ENCODE results near the gene EIF4G1.
A peak's percentile ranks its signal among the peaks of the same experiment; 100 is the strongest.
"Not testable (repeated sequence)": the region's sequence is repeated elsewhere in the genome, so short reads cannot be mapped to it uniquely, and the experiment has no call there.

EIF4G1 gene, protein sequence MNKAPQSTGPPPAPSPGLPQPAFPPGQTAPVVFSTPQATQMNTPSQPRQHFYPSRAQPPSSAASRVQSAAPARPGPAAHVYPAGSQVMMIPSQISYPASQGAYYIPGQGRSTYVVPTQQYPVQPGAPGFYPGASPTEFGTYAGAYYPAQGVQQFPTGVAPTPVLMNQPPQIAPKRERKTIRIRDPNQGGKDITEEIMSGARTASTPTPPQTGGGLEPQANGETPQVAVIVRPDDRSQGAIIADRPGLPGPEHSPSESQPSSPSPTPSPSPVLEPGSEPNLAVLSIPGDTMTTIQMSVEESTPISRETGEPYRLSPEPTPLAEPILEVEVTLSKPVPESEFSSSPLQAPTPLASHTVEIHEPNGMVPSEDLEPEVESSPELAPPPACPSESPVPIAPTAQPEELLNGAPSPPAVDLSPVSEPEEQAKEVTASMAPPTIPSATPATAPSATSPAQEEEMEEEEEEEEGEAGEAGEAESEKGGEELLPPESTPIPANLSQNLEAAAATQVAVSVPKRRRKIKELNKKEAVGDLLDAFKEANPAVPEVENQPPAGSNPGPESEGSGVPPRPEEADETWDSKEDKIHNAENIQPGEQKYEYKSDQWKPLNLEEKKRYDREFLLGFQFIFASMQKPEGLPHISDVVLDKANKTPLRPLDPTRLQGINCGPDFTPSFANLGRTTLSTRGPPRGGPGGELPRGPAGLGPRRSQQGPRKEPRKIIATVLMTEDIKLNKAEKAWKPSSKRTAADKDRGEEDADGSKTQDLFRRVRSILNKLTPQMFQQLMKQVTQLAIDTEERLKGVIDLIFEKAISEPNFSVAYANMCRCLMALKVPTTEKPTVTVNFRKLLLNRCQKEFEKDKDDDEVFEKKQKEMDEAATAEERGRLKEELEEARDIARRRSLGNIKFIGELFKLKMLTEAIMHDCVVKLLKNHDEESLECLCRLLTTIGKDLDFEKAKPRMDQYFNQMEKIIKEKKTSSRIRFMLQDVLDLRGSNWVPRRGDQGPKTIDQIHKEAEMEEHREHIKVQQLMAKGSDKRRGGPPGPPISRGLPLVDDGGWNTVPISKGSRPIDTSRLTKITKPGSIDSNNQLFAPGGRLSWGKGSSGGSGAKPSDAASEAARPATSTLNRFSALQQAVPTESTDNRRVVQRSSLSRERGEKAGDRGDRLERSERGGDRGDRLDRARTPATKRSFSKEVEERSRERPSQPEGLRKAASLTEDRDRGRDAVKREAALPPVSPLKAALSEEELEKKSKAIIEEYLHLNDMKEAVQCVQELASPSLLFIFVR (N-terminal part only)

DNA sequence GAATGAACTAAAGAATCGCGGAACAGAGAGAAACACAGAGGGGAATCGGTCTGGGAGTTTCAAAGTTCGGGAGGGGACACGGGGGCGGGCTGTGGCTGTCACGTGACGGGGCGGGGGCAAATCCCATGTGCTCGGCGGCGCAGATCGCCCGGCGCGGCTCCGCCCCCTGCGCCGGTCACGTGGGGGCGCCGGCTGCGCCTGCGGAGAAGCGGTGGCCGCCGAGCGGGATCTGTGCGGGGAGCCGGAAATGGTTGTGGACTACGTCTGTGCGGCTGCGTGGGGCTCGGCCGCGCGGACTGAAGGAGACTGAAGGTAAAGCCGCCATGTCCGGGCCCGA is at the start of gene EIF4G1:
TSS of gene EIF4G1 (plus strand) at position 244 of the 337 bp plus-strand sequence. CDS start 1,191 bp downstream, outside the sequence.
- DNase-seq (ENCODE audit: low spot score) = peak; percentile 96

DNA sequence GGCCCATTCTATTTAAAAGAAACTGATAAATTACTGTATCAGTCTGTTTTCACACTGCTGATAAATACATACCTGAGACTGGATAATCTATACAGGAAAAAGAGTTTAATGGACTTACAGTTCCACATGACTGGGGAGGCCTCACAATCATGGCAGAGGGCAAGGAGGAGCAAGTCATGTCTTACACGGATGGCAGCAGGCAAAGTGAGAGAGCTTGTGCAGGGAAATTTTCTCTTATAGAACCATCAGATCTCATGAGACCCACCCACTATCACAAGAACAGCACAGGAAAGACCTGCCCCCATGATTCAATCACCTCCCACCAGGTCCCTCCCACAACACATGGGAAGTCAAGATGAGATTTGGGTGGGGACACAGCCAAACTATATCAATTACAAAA is 47.2 kb upstream of the EIF4G1 start:
- not testable (repeated sequence) for DNase-seq (ENCODE audit: low spot score)

DNA sequence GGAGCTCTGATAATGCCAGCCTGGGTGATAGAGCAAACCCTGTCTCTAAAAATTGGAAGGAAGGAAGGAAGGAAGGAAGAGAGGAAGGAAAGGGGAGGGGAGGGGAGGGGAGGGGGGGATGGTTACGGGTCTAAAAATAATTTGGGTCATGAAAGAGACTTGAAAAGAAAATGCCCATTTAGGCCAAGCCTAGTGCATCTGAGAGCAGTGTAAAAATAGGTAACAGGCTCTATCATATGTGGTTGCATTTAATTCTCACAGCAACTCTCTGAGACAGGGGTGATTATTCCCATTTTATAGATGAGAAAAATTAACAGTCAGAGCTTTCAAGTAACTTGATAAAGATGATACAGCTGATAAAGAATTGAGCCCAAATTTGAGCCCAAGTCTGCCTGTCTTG is 42.1 kb upstream of the EIF4G1 start:
- no peak for DNase-seq (ENCODE audit: low spot score)

DNA sequence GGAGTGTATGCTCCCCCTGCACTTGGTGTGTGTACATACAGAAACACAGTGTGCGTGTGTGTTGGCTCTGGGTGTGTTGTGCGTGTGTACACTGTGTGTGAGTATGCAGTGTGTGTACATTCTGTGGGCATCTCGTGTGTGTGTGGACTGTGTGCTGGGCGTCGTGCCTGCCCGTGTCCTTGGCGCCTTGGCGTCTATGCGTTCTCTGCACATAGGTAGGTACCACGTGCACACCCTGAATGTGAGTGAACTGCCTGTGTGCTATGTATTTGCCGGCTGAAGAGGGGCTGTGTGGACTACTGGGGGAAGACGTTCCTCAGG is 39.1 kb upstream of the EIF4G1 start:
- no peak for DNase-seq (ENCODE audit: low spot score)

DNA sequence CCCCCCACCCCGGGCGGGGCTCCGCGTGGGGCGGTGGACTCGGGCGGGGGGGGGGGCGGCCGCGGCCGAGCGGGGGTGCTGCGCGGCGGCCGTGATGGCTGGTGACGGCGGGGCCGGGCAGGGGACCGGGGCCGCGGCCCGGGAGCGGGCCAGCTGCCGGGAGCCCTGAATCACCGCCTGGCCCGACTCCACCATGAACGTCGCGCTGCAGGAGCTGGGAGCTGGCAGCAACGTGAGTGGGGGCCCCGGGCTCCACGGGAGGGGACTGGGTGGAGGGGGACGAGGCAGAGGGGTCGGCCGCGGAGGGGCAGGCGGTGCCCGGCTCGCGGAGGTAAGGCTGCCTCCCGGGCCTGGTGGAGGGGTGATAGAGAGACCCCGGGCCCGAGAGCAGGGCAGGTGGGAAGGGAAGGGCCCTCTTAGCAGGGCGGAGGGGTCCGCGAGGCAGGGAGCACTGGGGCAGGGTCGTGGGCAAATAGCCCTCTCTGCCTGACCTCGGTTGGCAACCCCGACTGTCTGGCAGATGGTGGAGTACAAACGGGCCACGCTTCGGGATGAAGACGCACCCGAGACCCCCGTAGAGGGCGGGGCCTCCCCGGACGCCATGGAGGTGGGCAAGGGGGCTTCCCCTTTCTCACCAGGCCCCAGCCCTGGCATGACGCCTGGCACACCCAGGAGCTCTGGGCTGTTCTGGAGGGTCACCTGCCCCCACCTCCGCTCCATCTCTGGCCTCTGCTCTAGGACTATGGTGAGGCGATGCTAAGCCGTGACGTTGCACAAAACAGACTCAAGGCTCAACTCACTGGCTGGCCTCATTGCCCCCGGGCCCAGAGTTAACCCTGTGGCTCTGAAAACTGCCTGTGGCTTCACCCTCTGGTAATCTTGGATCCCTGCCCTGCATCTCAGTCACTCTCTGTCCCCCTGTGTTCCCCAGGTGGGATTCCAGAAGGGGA is 38.2 kb upstream of the EIF4G1 start, which contains the start of gene ECE2:
TSS of gene ECE2 (plus strand) at position 62 of the 950 bp plus-strand sequence. CDS start at position 194, 132 bp downstream.
- DNase-seq (ENCODE audit: low spot score) = peak; percentile 32

DNA sequence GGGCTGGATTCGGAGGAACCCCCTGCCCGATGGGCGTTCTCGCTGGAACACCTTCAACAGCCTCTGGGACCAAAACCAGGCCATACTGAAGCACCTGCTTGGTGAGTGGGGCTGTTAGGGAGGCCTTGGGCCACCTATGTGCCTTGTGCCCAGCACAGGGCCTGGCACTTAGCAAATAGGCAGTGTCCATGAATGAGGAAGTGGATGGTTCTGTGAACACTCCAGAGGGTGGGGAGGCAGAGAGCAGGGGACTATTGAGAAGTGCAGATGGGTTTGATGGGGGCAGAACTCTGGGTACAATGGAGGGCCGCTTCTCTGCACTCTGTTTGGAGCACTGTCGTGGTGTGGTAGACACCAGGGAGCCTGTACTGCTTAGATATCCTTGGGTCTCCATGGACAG is 37.0 kb upstream of the EIF4G1 start:
- no peak for DNase-seq (ENCODE audit: low spot score)

DNA sequence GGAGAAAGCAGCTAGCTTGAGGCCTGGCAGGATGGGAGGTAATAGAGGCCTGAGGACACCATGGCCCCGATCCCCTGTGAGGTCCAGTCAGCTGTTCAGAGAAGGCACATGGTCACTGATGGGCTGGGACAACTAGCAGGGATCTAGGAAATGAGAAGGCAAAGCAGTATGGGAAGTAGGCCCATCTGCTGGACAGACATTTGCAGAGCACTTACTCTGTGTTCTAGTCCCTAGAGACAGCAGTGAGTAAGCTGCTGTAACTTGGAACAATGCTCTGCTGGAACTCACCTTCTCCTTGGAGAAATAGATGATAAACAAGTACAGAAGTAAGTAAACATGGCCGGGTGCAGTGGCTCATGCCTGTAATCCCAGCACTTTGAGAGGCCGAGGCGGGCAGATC is 31.5 kb upstream of the EIF4G1 start:
- no peak for DNase-seq (ENCODE audit: low spot score)

DNA sequence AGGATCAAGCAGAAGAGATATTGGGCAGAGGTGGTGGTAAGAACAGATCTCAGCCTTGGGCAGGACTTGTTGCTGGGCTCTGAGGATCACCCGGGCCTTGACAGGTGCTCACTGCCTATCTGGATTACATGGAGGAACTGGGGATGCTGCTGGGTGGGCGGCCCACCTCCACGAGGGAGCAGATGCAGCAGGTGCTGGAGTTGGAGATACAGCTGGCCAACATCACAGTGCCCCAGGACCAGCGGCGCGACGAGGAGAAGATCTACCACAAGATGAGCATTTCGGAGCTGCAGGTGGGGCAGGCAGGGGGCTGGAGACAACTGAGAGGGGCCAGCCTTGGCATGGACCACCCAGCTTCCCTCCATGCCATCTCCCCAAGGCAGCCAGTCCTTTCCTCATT is 30.7 kb upstream of the EIF4G1 start:
- no peak for DNase-seq (ENCODE audit: low spot score)

DNA sequence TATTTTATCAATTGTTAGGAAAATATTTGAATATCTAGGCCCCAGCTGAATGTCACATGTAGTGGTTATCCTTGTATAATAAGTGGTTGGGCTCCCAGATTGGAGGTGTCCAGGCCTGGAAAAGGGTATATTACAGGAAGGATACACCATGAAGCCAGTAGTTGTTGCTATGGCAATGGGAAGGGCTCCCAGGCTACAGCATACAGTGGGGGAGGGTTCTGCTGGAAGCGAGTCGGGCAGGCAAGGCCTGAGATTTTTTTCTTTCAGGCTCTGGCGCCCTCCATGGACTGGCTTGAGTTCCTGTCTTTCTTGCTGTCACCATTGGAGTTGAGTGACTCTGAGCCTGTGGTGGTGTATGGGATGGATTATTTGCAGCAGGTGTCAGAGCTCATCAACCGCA is 29.7 kb upstream of the EIF4G1 start:
- peak; percentile 91 for DNase-seq (ENCODE audit: low spot score)

DNA sequence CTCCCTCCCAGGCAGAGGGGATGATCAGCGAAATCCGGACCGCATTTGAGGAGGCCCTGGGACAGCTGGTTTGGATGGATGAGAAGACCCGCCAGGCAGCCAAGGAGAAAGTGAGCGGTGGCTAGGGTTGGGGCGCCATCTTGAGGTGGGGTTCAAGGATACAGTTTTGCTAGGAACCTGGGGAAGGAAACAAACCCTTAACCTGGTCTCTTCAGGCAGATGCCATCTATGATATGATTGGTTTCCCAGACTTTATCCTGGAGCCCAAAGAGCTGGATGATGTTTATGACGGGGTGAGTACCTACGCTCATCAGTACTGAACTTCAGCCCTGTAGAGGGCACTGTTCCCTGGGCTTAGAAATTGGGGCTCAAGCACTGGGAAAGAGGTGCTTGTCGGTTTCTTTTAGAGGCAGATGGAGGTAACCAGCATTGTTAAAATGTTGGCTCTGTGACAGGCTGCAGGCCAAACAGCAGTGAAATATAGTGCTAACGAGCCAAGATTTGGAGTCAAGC is 24.9 kb upstream of the EIF4G1 start:
- peak; percentile 68 for DNase-seq (ENCODE audit: low spot score)

DNA sequence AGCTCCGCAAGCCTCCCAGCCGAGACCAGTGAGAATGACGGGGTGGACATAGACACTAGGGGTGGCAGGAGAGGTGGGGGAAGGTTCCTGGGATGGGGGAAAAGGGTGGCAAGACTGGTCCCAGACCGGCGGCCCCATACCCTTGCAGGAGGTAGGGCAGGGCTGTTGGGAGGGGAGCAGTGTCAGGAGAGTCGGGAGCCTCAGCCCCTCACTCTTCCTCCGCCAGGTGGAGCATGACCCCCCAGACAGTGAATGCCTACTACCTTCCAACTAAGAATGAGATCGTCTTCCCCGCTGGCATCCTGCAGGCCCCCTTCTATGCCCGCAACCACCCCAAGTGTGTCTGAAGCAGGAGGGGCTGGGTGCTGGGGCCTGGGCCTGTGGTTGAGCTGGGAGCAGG is 24.1 kb upstream of the EIF4G1 start:
- no peak for DNase-seq (ENCODE audit: low spot score)

DNA sequence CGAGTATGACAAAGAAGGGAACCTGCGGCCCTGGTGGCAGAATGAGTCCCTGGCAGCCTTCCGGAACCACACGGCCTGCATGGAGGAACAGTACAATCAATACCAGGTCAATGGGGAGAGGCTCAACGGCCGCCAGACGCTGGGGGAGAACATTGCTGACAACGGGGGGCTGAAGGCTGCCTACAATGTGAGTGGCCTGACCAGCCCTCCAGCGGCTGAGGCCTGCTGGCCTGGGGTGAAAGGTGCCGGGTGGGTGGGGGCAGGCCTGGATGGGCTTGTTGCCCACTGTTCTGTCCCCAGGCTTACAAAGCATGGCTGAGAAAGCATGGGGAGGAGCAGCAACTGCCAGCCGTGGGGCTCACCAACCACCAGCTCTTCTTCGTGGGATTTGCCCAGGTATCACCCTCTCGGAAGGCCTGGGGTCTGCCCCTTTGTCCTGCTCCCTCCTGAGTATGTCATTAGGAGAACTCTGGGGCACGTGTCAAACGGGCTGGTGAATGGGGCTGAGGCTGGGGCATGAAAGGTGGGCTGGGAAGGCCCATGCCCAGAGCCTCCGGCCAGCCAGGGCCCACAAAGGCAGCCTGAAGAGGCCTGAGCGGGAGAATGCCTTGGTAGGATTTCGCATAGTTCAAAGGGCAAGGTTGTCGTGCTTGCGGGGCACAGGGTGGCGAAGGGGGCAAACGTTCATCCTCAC is 23.2 kb upstream of the EIF4G1 start:
- no peak for DNase-seq (ENCODE audit: low spot score)

DNA sequence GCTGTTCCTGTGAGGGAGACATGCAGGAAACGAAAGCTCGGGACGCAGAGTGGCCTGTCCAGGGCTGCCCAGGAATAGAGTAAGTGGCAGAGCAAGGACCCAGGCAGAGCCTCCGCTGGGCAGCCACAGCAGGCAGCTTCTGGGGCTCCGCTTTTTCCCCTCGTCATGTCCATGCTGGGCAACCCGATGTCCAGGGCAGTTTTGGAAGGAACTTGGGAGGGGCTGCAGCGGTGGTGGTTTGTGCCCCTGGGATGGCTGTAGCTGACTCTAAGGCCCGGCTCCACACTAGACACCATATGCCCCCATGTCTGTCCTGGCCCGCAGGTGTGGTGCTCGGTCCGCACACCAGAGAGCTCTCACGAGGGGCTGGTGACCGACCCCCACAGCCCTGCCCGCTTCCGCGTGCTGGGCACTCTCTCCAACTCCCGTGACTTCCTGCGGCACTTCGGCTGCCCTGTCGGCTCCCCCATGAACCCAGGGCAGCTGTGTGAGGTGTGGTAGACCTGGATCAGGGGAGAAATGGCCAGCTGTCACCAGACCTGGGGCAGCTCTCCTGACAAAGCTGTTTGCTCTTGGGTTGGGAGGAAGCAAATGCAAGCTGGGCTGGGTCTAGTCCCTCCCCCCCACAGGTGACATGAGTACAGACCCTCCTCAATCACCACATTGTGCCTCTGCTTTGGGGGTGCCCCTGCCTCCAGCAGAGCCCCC is 22.5 kb upstream of the EIF4G1 start:
- DNase-seq (ENCODE audit: low spot score) = no peak

DNA sequence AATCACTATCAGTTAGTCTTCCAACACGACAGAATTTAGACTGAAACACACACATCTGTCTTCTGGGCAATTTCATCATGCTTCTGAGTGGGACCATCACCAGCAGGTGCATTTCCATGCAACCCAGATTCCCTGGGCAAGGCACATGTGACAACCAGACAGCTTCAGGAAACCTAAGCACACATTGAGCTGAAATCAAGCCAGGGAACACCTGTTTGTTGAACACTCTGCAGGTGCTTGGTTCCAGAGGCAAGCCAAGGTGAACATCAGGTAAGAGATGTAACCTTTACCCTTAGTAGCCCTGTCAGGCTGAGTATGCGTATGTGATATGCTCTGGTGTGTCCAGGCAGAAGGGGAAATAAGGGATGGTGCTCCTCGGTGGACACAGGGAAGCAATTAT is 18.6 kb upstream of the EIF4G1 start:
- no peak for DNase-seq (ENCODE audit: low spot score)

DNA sequence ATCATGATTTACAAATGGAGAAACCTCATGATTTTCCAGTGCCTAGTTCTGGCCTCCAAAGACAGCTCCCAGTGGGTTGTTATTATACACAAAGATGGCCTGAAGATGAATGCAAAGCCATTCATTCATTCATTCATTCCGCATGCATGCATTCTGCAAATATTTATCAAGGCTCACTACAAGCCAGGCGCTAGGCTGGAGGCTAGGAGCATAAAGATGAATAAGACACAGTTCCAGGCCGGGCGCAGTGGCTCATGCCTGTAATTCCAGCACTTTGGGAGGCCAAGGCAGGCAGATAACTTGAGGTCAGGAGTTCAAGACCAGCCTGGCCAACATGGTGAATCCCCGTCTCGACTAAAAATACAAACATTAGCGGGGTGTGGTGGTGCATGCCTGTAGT is 17.8 kb upstream of the EIF4G1 start:
- DNase-seq (ENCODE audit: low spot score) = no peak

DNA sequence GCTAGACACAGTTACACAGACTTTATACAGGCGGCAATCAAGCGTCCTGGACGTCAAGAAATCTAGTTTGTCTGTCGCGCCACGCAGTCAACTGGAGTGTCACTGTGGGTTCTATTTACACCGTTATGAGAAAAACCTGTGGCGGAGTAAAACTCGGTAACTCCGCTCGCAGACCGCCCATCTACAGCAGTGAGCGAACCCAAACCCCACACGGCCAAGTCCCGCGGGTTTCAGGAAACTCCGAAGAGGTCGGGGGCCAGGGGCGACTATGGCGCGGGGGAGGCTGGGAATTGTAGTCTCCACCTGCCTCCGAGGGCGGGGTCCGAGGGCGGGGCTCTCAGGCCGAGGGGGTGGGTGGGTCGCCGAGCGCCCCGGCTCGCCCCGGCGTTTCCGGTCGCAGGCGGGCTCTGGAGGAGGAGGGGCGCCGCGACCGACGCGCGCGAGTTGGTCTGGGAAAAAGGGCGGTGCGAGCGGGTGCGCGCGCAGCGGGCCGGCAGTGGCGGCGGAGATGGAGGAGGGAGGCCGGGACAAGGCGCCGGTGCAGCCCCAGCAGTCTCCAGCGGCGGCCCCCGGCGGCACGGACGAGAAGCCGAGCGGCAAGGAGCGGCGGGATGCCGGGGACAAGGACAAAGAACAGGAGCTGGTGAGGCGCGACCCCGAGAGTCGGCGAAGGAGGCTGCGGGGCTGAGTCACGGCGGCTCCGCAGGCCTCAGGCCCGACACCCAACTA is 15.5 kb upstream of the EIF4G1 start, which contains the start of gene PSMD2:
TSS of gene PSMD2 (plus strand) at position 483 of the 729 bp plus-strand sequence. CDS start at position 509, 26 bp downstream.
- peak; percentile 95 for DNase-seq (ENCODE audit: low spot score)

DNA sequence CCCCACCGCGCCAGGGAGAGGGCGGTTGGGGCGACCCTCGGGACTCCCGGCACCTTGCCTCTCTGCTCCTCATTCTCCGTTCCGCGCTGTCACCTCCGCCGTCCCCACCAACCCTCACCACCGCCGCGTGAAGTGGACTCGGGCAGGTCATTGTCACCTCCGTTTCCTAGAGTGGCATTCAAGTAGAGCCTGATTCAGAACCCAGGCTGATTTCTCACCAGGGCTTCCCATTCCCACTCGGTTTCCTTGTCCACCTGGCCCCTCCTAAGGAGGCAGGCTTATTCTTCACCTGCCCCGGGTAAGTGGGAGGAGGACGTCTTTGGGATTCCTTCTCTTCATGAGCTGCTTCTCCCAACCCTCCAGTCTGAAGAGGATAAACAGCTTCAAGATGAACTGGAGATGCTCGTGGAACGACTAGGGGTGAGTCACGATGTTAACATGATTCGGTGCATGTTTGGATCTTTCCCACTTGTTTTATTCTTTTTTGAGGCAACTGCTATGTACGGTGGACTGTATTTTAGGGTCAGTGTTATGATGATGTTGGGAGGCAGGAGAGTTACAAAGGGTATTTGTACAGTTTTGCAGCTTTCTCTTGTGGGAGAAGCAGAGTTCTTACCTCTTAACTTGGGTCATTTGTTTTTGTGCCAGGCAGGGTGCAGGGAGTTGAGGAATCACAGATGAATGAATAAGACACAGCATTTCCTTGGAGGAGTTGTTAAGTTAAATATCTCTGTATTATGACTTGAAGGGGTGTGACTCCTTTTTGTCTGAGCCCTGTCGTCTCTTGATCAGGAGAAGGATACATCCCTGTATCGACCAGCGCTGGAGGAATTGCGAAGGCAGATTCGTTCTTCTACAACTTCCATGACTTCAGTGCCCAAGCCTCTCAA is 14.7 kb upstream of the EIF4G1 start:
- DNase-seq (ENCODE audit: low spot score) = no peak

DNA sequence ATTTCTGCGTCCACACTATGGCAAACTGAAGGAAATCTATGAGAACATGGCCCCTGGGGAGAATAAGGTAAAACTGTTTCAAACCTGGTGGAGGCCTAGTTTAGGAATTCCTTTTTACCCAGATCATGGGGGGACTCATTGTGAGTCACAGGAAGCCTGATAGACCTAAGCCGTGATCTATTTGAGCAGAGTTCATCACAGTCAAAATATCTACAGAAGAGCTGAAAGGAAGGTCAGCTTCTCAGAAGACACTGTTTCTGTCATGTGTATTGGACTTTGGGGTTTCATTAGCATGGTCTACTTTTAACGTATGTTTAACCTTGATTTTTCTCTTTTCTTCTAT is 14.1 kb upstream of the EIF4G1 start:
- no peak for DNase-seq (ENCODE audit: low spot score)

Data from hepatic stellate cell (primary cell).